A549 treated with CpdA at 1 μM for 4 hours (cell line): Measurements from ENCODE around the gene RNASEH2C. TPM values are rescaled to one million over a fixed set of nuclear protein-coding genes. Genes with fewer than 3 reads are reported as not detected.

Experiments used
- total RNA-seq: library from RNA; stranded (reverse); fragments of 200-300 nt; extraction: Qiagen RNA extraction; gene quantifications from 5 replicates; pipeline ENCODE4 v1.2.3, GENCODE V29; 2022; ENCODE audit warnings: low read depth

The RNASEH2C gene
- 32.5 to 54.6 TPM (median 48.4 TPM) in 5 replicates for total RNA-seq

DNA sequence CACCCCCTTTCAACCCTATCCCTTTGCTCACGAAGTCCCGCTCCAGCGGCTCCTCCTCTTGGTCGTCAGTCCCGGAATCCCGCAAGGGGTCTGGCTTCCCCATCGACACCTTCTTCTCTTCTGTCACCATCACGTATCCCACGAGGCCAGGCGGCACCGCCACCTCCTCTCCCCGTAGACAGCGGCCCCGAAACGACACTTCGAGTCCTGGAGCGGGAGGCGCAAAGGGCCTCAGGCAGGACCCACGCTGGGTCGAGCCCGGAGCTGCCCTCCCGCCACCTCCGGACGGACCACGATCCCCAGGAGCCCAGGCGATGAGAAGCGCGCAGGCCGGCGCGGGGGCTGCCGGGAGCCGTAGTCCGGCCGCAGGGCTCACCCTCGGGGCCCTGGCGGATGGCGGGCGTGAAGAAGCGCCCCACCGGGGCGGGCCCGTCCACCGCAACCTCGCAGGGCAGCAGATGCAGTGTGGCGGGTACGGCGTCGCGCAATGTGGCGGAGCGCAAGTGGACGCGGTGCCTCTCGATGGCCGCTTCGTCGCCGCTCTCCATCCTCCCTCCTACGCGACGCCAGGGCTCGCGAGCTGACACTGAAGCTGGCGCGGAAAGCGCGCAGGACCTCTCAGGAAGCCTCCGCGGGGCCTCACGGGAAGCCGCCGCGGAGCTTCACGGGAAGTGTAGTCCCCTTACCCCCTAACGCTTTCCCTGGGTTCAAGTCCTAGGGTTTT, at the start of gene RNASEH2C:
Gene RNASEH2C (minus strand): TSS at position 588 of the 724 bp plus-strand sequence. CDS start 40 bp downstream, at position 548.

DNA sequence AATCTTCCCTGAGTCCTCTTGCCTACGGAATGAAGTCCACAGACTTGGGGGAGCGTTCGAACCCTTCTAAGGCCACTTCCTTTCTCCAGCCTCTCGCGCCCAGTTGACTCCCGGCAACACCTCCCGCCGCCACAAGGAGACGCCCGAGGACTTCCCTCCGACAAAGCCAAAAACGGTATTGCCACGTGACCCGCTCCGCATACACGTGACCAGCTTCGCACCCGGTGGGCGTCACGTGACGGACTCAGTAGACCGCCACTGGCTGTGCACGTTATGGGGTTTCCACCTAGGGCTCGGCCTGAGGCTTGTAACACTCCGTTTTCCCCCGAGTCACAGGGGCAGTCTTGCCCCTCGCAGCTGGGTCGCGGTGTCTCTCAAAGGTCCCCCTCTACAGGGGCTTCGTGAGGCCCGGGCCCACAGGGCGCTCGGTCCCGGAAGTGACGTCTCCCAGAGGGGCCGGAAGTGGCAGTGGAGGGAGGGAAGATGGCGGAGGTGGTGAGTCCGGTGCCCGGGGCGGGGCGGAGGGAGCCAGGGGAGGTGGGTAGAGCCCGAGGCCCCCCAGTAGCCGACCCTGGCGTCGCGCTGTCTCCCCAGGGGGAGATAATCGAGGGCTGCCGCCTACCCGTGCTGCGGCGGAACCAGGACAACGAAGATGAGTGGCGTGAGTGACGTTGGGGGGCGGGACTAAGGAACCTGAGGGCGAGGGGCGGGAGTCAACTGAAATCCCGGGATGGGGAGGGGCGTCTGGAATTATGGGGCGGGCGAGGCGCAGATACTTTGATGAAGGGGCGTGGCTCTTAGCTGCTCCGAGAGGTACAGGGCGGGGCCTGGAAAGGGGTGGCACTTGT, 8.6 kb downstream of the RNASEH2C start, which contains the start of gene KAT5:
Gene KAT5 (plus strand): TSS at position 468 of the 848 bp plus-strand sequence. CDS start 16 bp downstream, at position 484.

Other genes with a start within 250 kb of the RNASEH2C start
- gene MALAT1, start 221.8 kb downstream of the RNASEH2C start, total RNA-seq, result 39.4 to 90.9 TPM (median 58.6 TPM) in 5 replicates
- gene SCYL1, start 195.7 kb downstream of the RNASEH2C start, total RNA-seq, result 49.8 to 64.2 TPM (median 61.8 TPM) in 5 replicates
- gene LTBP3, start 162.4 kb downstream of the RNASEH2C start, total RNA-seq, result 98.2 to 144 TPM (median 118 TPM) in 5 replicates
- 70.0 to 81.9 TPM (median 77.0 TPM) in 5 replicates for gene ZNRD2, start 150.3 kb downstream of the RNASEH2C start, total RNA-seq
- 25.5 to 56.2 TPM (median 53.5 TPM) in 5 replicates for gene FAM89B, start 148.3 kb downstream of the RNASEH2C start, total RNA-seq
- 30.8 to 48.3 TPM (median 46.0 TPM) in 5 replicates for gene EHBP1L1, start 144.7 kb downstream of the RNASEH2C start, total RNA-seq
- 0.45 to 1.1 TPM (median 0.59 TPM) in 5 replicates for gene KCNK7, start 125.0 kb downstream of the RNASEH2C start, total RNA-seq
- gene MAP3K11, start 106.6 kb downstream of the RNASEH2C start, total RNA-seq, result 36.8 to 60.0 TPM (median 53.5 TPM) in 5 replicates
- gene PCNX3, start 105.0 kb downstream of the RNASEH2C start, total RNA-seq, result 28.5 to 41.2 TPM (median 36.9 TPM) in 5 replicates
- 8.2 to 22.4 TPM (median 21.4 TPM) in 5 replicates for gene SIPA1, start 82.7 kb downstream of the RNASEH2C start, total RNA-seq
- 66.9 to 84.3 TPM (median 79.5 TPM) in 5 replicates for gene RELA, start 57.9 kb downstream of the RNASEH2C start, total RNA-seq
- 38.5 to 51.3 TPM (median 50.2 TPM) in 5 replicates for gene KAT5, start 8.5 kb downstream of the RNASEH2C start, total RNA-seq
- 8.6 to 13.0 TPM (median 11.2 TPM) in 5 replicates for gene AP5B1, start 60.2 kb upstream of the RNASEH2C start, total RNA-seq
- 0.02 to 0.08 TPM (median 0.06 TPM) in 3 of 5 replicates, not detected in the others for gene OVOL1, start 66.3 kb upstream of the RNASEH2C start, total RNA-seq
- 0.05 to 0.19 TPM (median 0.07 TPM) in 4 of 5 replicates, not detected in the other for gene SNX32, start 113.2 kb upstream of the RNASEH2C start, total RNA-seq
- gene CFL1, start 137.4 kb upstream of the RNASEH2C start, total RNA-seq, result 1,786 to 2,400 TPM (median 2,293 TPM) in 5 replicates
- gene MUS81, start 139.6 kb upstream of the RNASEH2C start, total RNA-seq, result 25.0 to 36.6 TPM (median 33.2 TPM) in 5 replicates
- gene EFEMP2, start 152.0 kb upstream of the RNASEH2C start, total RNA-seq, result 0.71 to 1.1 TPM (median 0.85 TPM) in 5 replicates
- gene CTSW, start 159.0 kb upstream of the RNASEH2C start, total RNA-seq, result 0.10 TPM in 1 of 5 replicates, not detected in the others
- 71.9 to 92.3 TPM (median 85.6 TPM) in 5 replicates for gene FIBP, start 167.7 kb upstream of the RNASEH2C start, total RNA-seq
- gene CCDC85B, start 169.9 kb upstream of the RNASEH2C start, total RNA-seq, result 27.2 to 52.3 TPM (median 48.0 TPM) in 5 replicates
- gene FOSL1, start 179.6 kb upstream of the RNASEH2C start, total RNA-seq, result 165 to 273 TPM (median 211 TPM) in 5 replicates
- 45.7 to 71.2 TPM (median 65.8 TPM) in 5 replicates for gene C11orf68, start 198.3 kb upstream of the RNASEH2C start, total RNA-seq
- 191 to 310 TPM (median 242 TPM) in 5 replicates for gene DRAP1, start 198.6 kb upstream of the RNASEH2C start, total RNA-seq
- gene TSGA10IP, start 224.7 kb upstream of the RNASEH2C start, total RNA-seq, result not detected in 5 replicates
- gene SART1, start 240.9 kb upstream of the RNASEH2C start, total RNA-seq, result 50.0 to 74.0 TPM (median 63.2 TPM) in 5 replicates